ENCODE results near the gene MBTPS1. TPM values are rescaled to one million over a fixed set of nuclear protein-coding genes. Genes with fewer than 3 reads are reported as not detected.

The MBTPS1 gene
- total RNA-seq, 1 donor from 2014 or later: 136 TPM

DNA sequence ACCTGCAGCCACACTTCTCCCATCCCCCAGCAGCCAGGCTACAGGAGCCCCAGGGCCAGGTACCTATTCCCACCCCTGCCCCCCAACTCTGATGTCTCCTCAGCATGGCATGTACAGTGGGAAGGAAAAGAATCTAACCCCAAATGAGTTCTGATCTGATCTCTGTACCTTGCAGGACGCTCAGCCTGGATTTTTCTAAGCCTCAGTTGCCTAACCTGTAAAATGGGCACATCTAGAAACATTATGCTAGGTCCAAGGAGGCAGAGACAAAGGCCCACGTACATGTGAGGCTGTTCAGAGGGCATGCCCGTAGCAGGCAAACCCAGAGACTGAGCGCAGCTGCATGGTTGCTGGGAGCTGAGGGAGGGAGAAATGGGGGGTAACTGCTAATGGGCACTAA, 109.2 kb downstream of the MBTPS1 start:
- no peak overlapping the region for H3K27ac Mint-ChIP-seq (ENCODE audit: unreplicated experiment)
- no peaks in the 10 kb centered on the region for H3K4me1 Mint-ChIP-seq (ENCODE audit: unreplicated experiment)
- no peak for DNase-seq (ENCODE audit: extremely low spot score, unreplicated experiment)
- no peaks in the 10 kb centered on the region for H3K36me3 Mint-ChIP-seq (ENCODE audit: unreplicated experiment)
- TF ChIP-seq, protein P1, sequence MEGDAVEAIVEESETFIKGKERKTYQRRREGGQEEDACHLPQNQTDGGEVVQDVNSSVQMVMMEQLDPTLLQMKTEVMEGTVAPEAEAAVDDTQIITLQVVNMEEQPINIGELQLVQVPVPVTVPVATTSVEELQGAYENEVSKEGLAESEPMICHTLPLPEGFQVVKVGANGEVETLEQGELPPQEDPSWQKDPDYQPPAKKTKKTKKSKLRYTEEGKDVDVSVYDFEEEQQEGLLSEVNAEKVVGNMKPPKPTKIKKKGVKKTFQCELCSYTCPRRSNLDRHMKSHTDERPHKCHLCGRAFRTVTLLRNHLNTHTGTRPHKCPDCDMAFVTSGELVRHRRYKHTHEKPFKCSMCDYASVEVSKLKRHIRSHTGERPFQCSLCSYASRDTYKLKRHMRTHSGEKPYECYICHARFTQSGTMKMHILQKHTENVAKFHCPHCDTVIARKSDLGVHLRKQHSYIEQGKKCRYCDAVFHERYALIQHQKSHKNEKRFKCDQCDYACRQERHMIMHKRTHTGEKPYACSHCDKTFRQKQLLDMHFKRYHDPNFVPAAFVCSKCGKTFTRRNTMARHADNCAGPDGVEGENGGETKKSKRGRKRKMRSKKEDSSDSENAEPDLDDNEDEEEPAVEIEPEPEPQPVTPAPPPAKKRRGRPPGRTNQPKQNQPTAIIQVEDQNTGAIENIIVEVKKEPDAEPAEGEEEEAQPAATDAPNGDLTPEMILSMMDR (IDR thresholded peaks at IDR 0.05): no peak
- no peak overlapping the region for H3K4me3 Mint-ChIP-seq (ENCODE audit: unreplicated experiment)
- peaks cover 15% of the 10 kb centered on the region for H3K27me3 Mint-ChIP-seq (ENCODE audit: unreplicated experiment)
- H3K9me3 Mint-ChIP-seq (ENCODE audit: unreplicated experiment): no peaks in the 10 kb centered on the region

DNA sequence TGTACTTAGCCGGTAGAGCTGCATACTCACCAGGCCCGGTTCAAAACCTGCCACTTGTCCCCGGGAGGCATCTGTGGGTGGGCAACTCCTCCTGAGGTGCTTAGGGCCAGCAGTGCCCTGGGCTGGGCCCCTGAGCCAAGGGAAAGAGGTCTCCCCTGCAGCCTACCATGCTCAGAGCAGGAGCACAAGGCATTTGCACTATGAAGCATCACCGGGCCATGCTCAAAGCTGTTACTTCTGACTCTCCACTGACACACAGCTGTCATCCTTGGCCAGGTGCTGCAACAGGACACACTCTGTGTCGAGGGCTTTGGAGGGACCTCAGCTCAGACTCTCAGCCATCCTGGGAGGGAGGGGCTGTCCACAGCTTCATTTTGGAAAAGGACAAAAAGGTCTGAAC, 111.4 kb downstream of the MBTPS1 start:
- H3K4me1 Mint-ChIP-seq (ENCODE audit: unreplicated experiment): no peaks in the 10 kb centered on the region
- TF ChIP-seq, protein P1 (IDR thresholded peaks at IDR 0.05): no peak
- H3K27ac Mint-ChIP-seq (ENCODE audit: unreplicated experiment): no peak overlapping the region
- DNase-seq (ENCODE audit: extremely low spot score, unreplicated experiment): no peak
- no peaks in the 10 kb centered on the region for H3K36me3 Mint-ChIP-seq (ENCODE audit: unreplicated experiment)
- H3K9me3 Mint-ChIP-seq (ENCODE audit: unreplicated experiment): no peaks in the 10 kb centered on the region
- peaks cover 16% of the 10 kb centered on the region for H3K27me3 Mint-ChIP-seq (ENCODE audit: unreplicated experiment)
- H3K4me3 Mint-ChIP-seq (ENCODE audit: unreplicated experiment): no peak overlapping the region

GRCh38 chr16:84004442-84004841, 112.3 kb downstream of the MBTPS1 start:
- no peak overlapping the region for H3K4me3 Mint-ChIP-seq (ENCODE audit: unreplicated experiment)

More at GRCh38 chr16:84004442-84004841, 112.3 kb downstream of the MBTPS1 start:
- H3K27me3 Mint-ChIP-seq (ENCODE audit: unreplicated experiment): peaks cover 16% of the 10 kb centered on the region
- H3K27ac Mint-ChIP-seq (ENCODE audit: unreplicated experiment): no peak overlapping the region
- TF ChIP-seq, protein P1 (IDR thresholded peaks at IDR 0.05): no peak
- H3K9me3 Mint-ChIP-seq (ENCODE audit: unreplicated experiment): no peaks in the 10 kb centered on the region
- DNase-seq (ENCODE audit: extremely low spot score, unreplicated experiment): no peak
- no peaks in the 10 kb centered on the region for H3K4me1 Mint-ChIP-seq (ENCODE audit: unreplicated experiment)
- H3K36me3 Mint-ChIP-seq (ENCODE audit: unreplicated experiment): no peaks in the 10 kb centered on the region

Other genes with a start within 250 kb of the MBTPS1 start
- gene MLYCD, start 217.8 kb downstream of the MBTPS1 start, total RNA-seq: 5.2 and 5.3 TPM in 2 replicates
- gene OSGIN1, start 163.7 kb downstream of the MBTPS1 start, total RNA-seq: 1.2 and 1.3 TPM in 2 replicates
- gene NECAB2, start 148.7 kb downstream of the MBTPS1 start, total RNA-seq: 0.21 TPM in 1 of 2 replicates, not detected in the other
- not detected in 2 replicates for gene SLC38A8, start 74.1 kb downstream of the MBTPS1 start, total RNA-seq
- gene HSDL1, start 28.2 kb upstream of the MBTPS1 start, total RNA-seq: 18.0 and 20.7 TPM in 2 replicates
- gene DNAAF1, start 28.4 kb upstream of the MBTPS1 start, total RNA-seq: not detected in 2 replicates
- gene TAF1C, start 70.1 kb upstream of the MBTPS1 start, total RNA-seq: 46.1 and 47.9 TPM in 2 replicates
- gene ADAD2, start 74.2 kb upstream of the MBTPS1 start, total RNA-seq: not detected in 2 replicates
- gene KCNG4, start 123.1 kb upstream of the MBTPS1 start, total RNA-seq: not detected in 2 replicates
- 0.24 TPM in 2 replicates for gene WFDC1, start 177.9 kb upstream of the MBTPS1 start, total RNA-seq